Stimulated activated naive B cell treated with anti-CD40 and anti-IgM and Interleukin-4, amounts not matched to agents 10 μg/mL and 1 μg/mL and 100 μg/mL, for 72 hours (primary cell): ENCODE data around the gene ADGRG3.

ENCODE experiments used
- ATAC-seq, 2 donors: fragments of 150-1000 bp; cut with Tn5 transposase; replicated peaks; 2 replicates each; pipeline ENCODE4 v1.10.0; 2021; ENCODE audit warnings: moderate library complexity in 1 of 2
- DNase-seq: peaks from one replicate; pipeline ENCODE4 v3.0.0; 2021
- H3K27ac Mint-ChIP-seq: one replicate; pipeline ENCODE4 v1.8.0; 2022; ENCODE audit warnings: mild to moderate bottlenecking, mixed read lengths
- H3K27me3 Mint-ChIP-seq, 2 donors: one replicate each; pipeline ENCODE4 v1.8.0; 2022; ENCODE audit warnings: mixed read lengths in 2 of 2
- H3K36me3 Mint-ChIP-seq, 2 donors: one replicate each; pipeline ENCODE4 v1.8.0; 2022; ENCODE audit warnings: mixed read lengths in 2 of 2, mild to moderate bottlenecking in 1 of 2
- H3K4me1 Mint-ChIP-seq, 2 donors: one replicate each; pipeline ENCODE4 v1.8.0; 2022; ENCODE audit warnings: mixed read lengths in 2 of 2, mild to moderate bottlenecking in 1 of 2
- H3K4me3 Mint-ChIP-seq, 2 donors: one replicate each; pipeline ENCODE4 v1.8.0; 2022; ENCODE audit warnings: mild to moderate bottlenecking in 2 of 2, mixed read lengths in 2 of 2, moderate library complexity in 1 of 2
- H3K9me3 Mint-ChIP-seq, 2 donors: one replicate each; pipeline ENCODE4 v1.8.0; 2022; ENCODE audit warnings: mixed read lengths in 2 of 2, mild to moderate bottlenecking in 1 of 2

The ADGRG3 gene

DNA sequence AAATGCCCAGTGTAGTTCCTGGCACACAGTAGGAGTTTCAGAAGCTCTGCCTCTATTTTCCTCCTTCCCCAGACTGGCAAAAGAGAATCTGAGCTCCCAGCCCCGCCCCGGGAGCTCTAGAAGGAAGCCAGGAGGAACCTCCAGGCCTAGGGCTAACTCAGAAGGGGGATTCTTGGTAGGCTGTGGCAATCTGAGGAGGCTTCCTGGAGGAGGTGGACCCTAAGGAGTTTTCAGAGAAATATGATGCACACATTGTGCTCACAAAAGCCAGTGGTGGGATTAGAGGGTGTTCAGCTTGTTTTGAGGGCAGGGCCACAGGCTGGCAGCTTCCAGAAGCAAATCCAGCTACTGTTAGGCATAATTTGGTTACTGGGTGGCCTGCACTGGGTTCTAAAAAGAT is 29.7 kb upstream of the ADGRG3 start:
- Mint-ChIP-seq H3K4me3 (no peak overlapping the region), H3K9me3 (no peaks in the 10 kb centered on the region), H3K36me3 (no peaks in the 10 kb centered on the region), H3K4me1 (peaks cover 0 to 2% of the 10 kb centered on the region in 2 donors), H3K27me3 (peaks cover 27 to 34% of the 10 kb centered on the region in 2 donors), H3K27ac (no peak overlapping the region)
- no peak for ATAC-seq
- DNase-seq = no peak

DNA sequence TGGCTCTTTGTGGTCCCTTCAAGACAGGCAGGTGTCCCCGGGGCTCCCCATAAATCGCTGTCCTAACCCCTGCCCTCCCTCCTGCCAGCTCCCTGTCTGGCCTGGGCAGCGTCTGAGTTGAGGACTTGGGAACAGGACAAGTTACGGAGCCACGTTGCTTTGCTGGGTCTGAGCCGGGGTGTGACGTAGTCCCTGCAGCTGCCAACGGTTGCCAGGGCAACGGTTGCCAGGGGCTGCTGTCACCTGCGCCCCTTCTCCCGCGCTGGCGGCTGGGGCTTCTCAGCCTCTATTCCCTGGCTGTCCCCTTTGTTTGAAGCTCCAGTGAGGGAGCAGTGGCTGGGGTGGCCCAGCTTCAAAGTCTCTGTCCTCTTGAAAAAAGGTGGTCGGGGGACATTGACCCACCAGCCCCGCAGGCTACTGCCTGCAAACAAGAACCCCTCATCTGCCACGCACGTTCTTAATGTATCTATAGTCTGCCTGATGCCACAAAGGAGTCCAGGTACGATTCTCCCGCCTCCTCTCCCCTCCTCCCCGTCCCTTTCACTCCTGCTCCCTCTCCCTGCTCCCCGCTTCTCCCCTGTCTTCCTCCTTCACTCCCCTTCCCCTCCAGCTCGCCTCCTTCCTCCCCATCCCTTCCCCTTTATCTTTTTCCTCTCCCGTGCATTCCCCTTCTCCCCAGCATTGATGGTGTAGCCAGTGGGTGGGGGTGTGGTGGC is 28.8 kb upstream of the ADGRG3 start:
- H3K27ac Mint-ChIP-seq = peak overlapping the region; percentile 53

DNA sequence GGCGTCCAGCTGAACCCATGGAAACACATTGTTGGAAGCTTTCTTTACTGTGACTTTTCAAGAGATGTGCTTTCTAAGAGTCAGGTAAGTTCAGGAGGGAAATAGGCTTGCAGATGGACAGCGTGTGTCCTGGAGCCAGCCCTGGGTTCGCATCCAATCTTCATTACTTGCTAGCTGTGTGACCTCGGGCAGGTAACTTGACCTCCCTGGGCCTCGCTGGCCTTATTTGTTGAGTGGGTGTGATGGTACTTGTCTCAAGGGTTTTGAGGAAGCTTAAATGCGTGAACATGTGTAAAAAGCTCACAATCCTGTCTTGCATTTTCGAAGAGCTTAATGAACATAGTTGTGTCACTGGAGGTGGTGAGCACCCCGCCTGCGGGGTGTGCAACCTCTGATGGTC is 27.9 kb upstream of the ADGRG3 start:
- H3K27ac Mint-ChIP-seq = no peak overlapping the region
- no peak for DNase-seq
- H3K36me3 Mint-ChIP-seq = no peaks in the 10 kb centered on the region
- peaks cover 0 to 2% of the 10 kb centered on the region in 2 donors for H3K4me1 Mint-ChIP-seq
- no peak for ATAC-seq
- no peak overlapping the region for H3K4me3 Mint-ChIP-seq
- H3K27me3 Mint-ChIP-seq = peaks cover 22 to 35% of the 10 kb centered on the region in 2 donors
- no peaks in the 10 kb centered on the region for H3K9me3 Mint-ChIP-seq

More for the DNA sequence above, 28.8 kb upstream of the ADGRG3 start:
- ATAC-seq (peak in 1 of 2 donors; percentile 33), DNase-seq (no peak)
- H3K27me3 Mint-ChIP-seq = peaks cover 27 to 35% of the 10 kb centered on the region in 2 donors
- no peaks in the 10 kb centered on the region for H3K36me3 Mint-ChIP-seq
- H3K9me3 Mint-ChIP-seq = no peaks in the 10 kb centered on the region
- no peak overlapping the region for H3K4me3 Mint-ChIP-seq
- H3K4me1 Mint-ChIP-seq = peaks cover 0 to 2% of the 10 kb centered on the region in 2 donors

GRCh38 chr16:57640612-57641011 is 27.5 kb upstream of the ADGRG3 start:
- peaks cover 23 to 38% of the 10 kb centered on the region in 2 donors for H3K27me3 Mint-ChIP-seq
- H3K36me3 Mint-ChIP-seq = no peaks in the 10 kb centered on the region
- no peak for ATAC-seq
- no peak overlapping the region for H3K27ac Mint-ChIP-seq
- no peak overlapping the region for H3K4me3 Mint-ChIP-seq
- DNase-seq = no peak
- no peaks in the 10 kb centered on the region for H3K9me3 Mint-ChIP-seq
- peaks cover 0 to 3% of the 10 kb centered on the region in 2 donors for H3K4me1 Mint-ChIP-seq

- Mint-ChIP-seq H3K4me1 (peaks cover 12 to 16% of the 10 kb centered on the region in 2 donors), H3K27me3 (peaks cover 19 to 37% of the 10 kb centered on the region in 2 donors), H3K4me3 (no peak overlapping the region), H3K27ac (no peak overlapping the region), H3K9me3 (no peaks in the 10 kb centered on the region), H3K36me3 (no peaks in the 10 kb centered on the region)
- DNase-seq (no peak), ATAC-seq (no peak)
Observed at GRCh38 chr16:57642160-57643135, 25.7 kb upstream of the ADGRG3 start.

DNA sequence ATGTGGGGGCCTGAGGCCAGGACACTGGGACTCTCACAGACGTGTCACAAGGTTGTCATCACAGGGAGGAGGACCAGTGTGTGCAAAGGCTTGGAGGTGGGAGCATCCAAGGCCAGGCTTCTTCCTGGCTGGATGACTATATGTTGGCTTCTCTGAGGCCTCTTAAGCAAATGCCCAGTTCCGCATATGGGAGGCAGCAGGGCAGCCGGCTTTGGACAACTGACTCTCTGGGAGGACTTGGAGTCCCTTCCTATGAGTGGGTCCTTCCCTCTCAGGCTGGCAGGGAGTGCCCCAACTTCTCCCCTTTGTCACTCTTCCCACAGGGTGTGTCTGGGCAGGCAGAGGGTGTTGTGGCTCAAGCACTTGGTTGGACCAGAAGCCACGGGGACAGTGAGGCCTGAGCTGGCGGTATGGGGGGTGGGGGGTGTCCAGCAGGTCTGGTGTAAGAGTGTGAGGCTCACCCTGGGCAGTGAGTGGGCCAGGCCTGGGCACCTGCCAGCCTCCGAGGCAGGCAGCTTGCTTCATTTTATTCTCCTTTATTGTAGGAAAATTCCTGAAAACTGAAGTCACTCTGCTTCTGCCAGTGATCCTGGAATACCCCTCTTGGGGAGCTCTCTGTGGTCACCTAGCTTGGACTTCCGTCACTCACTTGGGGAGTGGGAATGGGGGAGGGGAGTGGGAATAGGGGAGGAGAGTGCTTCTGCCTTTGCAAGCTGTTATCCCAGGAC is 24.8 kb upstream of the ADGRG3 start:
- Mint-ChIP-seq H3K36me3 (no peaks in the 10 kb centered on the region), H3K9me3 (no peaks in the 10 kb centered on the region), H3K27me3 (peaks cover 17 to 28% of the 10 kb centered on the region in 2 donors), H3K4me3 (no peak overlapping the region), H3K27ac (no peak overlapping the region), H3K4me1 (peaks cover 20 to 25% of the 10 kb centered on the region in 2 donors)
- DNase-seq = no peak
- ATAC-seq = no peak

DNA sequence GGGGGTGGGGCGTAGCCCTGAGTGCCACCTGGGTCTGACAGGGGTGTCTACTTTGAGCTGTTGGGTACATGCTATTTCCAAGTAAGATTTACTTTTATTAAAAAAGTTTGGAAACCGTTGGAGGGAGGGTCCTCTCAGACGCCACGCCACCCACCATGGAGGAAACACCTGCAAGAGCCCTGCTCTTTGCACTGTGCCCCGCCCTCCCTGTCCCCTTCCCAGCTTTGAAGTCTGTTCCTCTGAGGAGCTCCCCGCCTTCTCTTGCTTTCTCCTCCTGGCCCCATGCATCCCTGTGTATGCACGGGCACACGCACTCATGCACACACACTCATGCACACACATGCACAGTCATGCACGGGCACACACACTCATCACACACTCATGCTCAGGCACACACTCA is 24.2 kb upstream of the ADGRG3 start:
- no peaks in the 10 kb centered on the region for H3K36me3 Mint-ChIP-seq
- H3K27me3 Mint-ChIP-seq = peaks cover 14 to 25% of the 10 kb centered on the region in 2 donors
- H3K9me3 Mint-ChIP-seq = no peaks in the 10 kb centered on the region
- H3K4me3 Mint-ChIP-seq = no peak overlapping the region
- no peak overlapping the region for H3K27ac Mint-ChIP-seq
- DNase-seq (no peak), ATAC-seq (no peak)
- H3K4me1 Mint-ChIP-seq = peaks cover 26 to 30% of the 10 kb centered on the region in 2 donors

GRCh38 chr16:57644383-57645014 is 23.6 kb upstream of the ADGRG3 start:
- no peaks in the 10 kb centered on the region for H3K36me3 Mint-ChIP-seq

DNA sequence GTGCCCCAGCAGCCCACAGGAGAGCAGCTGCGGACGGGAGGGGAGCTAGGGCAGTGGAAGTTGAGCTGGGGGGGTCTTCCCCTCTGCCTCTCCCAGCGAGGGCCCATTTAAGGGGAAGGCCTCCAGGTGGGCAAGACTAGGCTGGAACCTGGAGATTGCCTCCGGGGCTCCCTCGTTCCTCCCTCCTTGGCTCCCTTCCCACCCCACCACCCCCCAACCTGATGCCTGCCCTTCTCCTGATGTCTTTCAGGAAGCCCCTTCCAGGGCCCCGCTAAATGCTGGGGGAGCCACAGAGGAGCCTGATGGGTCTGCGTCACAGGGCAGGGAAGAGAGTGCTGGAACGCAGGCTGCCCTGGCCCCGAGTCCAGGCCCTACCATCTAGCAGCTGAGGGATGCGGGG is 22.9 kb upstream of the ADGRG3 start:
- no peaks in the 10 kb centered on the region for H3K36me3 Mint-ChIP-seq
- DNase-seq = no peak
- H3K9me3 Mint-ChIP-seq = no peaks in the 10 kb centered on the region
- H3K4me1 Mint-ChIP-seq = peaks cover 34% of the 10 kb centered on the region in 2 donors
- H3K27me3 Mint-ChIP-seq = peaks cover 8 to 19% of the 10 kb centered on the region in 2 donors
- H3K4me3 Mint-ChIP-seq = no peak overlapping the region
- H3K27ac Mint-ChIP-seq = no peak overlapping the region
- no peak for ATAC-seq

More at GRCh38 chr16:57644383-57645014, 23.6 kb upstream of the ADGRG3 start:
- no peak for ATAC-seq
- DNase-seq = no peak
- peaks cover 14 to 22% of the 10 kb centered on the region in 2 donors for H3K27me3 Mint-ChIP-seq
- H3K27ac Mint-ChIP-seq = no peak overlapping the region
- peaks cover 31 to 32% of the 10 kb centered on the region in 2 donors for H3K4me1 Mint-ChIP-seq
- no peak overlapping the region for H3K4me3 Mint-ChIP-seq
- H3K9me3 Mint-ChIP-seq = no peaks in the 10 kb centered on the region

- DNase-seq (no peak), ATAC-seq (no peak)
- peaks cover 37 to 38% of the 10 kb centered on the region in 2 donors for H3K4me1 Mint-ChIP-seq
- peaks cover 8 to 22% of the 10 kb centered on the region in 2 donors for H3K27me3 Mint-ChIP-seq
- H3K27ac Mint-ChIP-seq = no peak overlapping the region
- H3K4me3 Mint-ChIP-seq = no peak overlapping the region
- H3K36me3 Mint-ChIP-seq = no peaks in the 10 kb centered on the region
- no peaks in the 10 kb centered on the region for H3K9me3 Mint-ChIP-seq
Observed at GRCh38 chr16:57645691-57646387, 22.3 kb upstream of the ADGRG3 start.

DNA sequence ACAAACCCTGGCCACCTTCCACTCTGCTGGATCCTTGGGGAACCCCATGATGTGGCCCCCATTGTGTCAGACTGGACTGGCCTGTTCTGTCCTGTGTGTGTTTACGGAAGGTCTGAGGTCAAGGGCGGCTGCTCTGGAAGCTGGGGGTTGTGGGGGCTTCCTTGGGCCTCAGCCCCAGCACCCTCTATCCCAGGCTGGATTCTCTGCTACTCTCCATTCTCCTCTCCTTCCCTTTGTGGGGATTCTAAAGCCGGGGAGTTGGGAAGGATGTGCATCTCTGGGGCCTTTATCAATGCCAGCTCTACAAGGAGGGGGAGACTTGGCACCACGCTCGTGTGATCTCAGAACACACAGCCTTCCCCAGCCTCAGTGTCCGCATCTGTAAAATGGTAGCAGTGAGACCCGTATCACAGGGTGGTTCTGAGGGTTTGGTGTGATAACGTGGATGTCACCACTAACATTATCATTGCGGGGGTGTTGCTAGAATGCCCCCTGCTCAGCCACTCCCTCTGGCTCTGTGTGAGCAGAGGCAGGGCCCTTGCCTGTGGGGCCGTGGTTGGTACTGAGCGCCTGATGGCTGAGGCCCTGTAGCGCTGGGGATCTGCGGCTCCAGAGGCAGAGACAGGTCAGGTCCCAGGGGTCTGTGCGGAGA is 21.6 kb upstream of the ADGRG3 start:
- no peaks in the 10 kb centered on the region for H3K36me3 Mint-ChIP-seq
- ATAC-seq = peak in 1 of 2 donors; percentile 49
- H3K4me1 Mint-ChIP-seq = peaks cover 37 to 38% of the 10 kb centered on the region in 2 donors
- H3K27me3 Mint-ChIP-seq = peaks cover 8 to 22% of the 10 kb centered on the region in 2 donors
- H3K4me3 Mint-ChIP-seq = no peak overlapping the region
- H3K27ac Mint-ChIP-seq = no peak overlapping the region
- DNase-seq = no peak
- no peaks in the 10 kb centered on the region for H3K9me3 Mint-ChIP-seq

- peak overlapping the region; percentile 32 for H3K27ac Mint-ChIP-seq
- no peaks in the 10 kb centered on the region for H3K9me3 Mint-ChIP-seq
- H3K4me3 Mint-ChIP-seq = no peak overlapping the region
- peak; percentile 15 to 19 for ATAC-seq
- no peaks in the 10 kb centered on the region for H3K36me3 Mint-ChIP-seq
- no peak for DNase-seq
- peaks cover 8 to 22% of the 10 kb centered on the region in 2 donors for H3K27me3 Mint-ChIP-seq
- H3K4me1 Mint-ChIP-seq = peaks cover 37 to 38% of the 10 kb centered on the region in 2 donors
Observed at GRCh38 chr16:57647136-57647875, 20.8 kb upstream of the ADGRG3 start.
